HG03442 (cell line): ENCODE measurements around the gene TPMT.

Experiments
- ATAC-seq: cut with Tn5 transposase; IDR thresholded peaks from one replicate; pipeline ENCODE4 v1.9.1; 2021; ENCODE audit warnings: mild to moderate bottlenecking, moderate library complexity; ENCODE audit not compliant: unreplicated experiment

The TPMT gene

DNA sequence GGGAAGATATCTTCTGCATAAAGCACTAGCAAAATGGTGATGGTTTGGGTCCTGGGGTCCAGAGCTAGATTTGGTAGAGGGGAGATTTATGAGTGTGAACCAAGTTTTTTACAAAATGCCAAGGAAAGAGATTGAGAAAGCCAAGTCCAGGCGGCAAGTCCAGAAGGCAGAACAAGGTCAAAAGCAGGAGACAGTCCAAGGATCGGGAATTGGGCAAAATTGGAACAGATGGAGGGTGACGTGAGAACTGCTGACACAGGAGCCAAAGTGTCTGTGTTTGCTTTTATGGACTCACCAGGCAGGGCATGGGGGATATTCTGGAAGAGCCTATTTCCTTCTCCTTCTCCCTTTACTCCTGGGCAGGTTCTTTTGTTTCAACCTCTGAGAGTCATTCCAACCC, 36.5 kb downstream of the TPMT start:
- ATAC-seq = no peak

DNA sequence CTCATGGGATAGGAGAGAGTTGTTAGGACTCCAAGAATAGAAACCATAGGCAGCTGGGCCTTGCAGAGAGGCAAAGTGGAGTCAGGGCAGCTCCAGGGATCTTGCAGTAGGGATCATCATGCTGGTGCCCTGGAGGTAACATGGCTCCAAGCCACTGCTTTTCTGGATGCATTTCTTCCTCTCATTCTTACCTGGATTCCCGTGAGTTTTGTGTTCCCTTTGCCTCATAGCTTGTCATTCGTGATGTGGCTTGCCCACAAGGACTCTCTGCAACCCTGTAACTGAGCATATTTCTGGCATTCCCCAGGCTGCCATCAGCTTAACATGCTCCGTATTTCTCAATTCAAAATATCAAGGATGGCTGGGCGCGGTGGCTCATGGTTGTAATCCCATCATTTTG, 37.7 kb downstream of the TPMT start:
- ATAC-seq = no peak

DNA sequence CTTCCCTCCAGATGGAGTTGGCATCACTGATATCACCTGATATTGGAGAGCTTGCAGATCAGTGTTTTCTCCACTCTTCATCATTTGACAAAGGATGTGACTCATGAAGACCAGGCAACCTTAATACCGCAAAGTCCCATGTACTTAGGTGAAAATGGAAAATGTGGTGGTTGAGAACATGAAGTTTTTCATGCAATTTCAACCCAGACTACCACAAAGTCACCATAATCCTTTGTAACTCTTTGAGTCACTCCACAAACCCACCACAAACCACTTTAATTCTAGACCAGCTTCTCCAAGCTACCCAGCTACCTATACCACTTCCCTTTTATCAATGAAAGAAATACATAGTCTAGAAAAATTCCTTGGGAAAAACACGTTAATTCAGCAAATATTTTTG, 39.5 kb downstream of the TPMT start:
- no peak for ATAC-seq

DNA sequence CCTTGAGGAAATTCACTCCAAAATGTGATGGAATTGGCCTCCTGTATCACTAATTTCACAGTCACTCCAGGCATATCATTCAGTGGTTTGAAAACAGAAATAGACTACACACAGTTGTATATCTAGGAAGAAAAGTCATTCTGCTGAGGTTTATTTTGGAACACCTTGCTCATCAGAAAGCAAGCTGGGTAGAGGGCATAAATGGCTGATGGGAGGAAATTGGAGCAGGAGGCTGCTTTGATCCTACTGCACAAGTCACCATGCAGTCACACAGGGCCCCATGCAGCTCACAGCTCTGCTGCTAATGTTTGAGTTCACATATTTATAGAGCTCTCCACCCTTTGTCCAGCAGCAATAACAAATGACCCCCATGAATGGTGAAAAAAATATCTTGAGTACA, 44.7 kb downstream of the TPMT start:
- no peak for ATAC-seq

DNA sequence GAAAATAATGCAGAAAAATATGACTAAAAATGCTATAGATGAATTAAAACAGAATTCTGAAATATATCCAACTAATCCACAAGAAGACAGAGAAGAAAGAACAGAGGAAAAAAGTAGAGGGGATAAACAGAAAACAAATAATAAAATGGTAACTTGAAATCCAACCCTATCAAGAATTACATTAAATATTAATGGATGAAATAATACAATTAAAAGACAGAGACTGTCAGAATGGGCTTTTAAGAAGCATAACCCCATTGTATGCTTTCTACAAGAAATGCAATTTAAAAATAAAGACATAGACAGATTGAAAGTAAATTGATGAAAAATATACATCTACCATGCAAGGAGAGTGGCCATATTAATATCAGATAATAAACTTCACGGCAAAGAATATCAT, 47.8 kb downstream of the TPMT start:
- no peak for ATAC-seq

DNA sequence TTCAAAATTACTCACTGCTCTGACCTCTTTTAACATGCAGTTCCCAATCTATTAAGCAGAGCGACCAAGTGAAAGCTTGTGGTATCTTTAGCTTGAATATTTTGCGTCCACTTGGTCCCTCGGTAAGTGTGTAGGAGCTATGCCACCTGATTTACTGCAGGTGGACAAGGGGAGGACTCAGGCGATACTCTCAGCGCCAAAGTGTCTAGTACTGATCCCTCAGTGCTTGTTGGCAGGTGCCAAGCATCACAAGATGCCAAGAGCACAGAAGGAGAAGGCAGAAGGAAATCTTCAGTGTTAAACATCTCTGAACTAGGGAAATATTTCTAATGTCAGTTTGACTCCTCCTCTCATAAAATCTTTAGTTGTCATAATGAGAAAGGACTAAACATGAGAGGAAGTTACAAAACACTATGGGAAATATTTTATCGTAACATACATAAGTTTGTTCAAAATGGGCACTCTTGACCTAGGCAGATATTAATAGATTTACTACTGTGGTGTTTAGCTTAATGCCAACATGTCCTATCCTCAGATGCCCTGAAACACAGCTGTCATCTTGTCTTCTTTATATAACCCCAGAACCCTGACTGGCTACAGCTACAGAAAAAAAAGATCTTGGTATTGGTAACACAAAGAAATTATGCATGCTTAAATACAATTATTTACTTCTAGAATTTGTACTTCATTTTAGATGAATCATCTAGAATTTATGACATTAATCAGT, 51.9 kb downstream of the TPMT start:
- ATAC-seq = no peak

DNA sequence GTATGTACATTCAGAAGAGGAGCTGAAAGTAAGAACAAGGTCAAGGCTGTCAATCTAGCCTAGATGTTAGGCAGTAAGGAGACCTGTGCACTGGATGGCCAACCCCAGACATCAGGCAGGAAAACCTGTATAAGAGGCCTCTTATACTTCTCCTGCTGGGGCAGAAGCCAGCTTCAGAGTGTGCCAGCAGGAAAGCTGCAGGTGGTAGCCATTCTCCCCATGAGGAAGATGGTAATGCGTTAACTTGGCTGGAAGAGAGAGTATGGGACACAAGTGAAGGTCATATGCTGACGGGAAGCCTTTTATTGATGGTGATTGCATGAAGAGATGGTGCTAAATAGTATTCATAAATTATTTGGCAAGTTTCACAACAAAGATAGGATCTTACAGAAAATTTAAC, 53.0 kb downstream of the TPMT start:
- no peak for ATAC-seq

DNA sequence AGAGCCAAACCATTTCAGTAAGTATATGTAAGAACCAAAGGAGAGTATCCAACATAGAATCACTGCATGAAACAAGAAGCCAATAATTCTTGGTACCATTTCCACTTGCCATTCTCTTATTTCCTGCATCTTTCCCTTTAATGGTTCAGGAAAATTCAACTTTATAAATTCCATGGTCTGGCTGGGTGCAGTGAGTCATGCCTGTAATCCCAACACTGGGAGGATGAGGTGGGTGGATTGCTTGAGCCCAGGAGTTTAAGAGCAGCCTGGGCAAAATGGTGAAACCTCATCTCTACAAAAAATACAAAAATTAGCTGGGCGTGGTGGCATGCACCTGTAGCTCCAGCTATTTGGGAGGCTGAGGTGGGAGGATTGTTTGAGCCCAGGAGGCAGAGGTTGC, 53.6 kb downstream of the TPMT start:
- ATAC-seq = no peak

DNA sequence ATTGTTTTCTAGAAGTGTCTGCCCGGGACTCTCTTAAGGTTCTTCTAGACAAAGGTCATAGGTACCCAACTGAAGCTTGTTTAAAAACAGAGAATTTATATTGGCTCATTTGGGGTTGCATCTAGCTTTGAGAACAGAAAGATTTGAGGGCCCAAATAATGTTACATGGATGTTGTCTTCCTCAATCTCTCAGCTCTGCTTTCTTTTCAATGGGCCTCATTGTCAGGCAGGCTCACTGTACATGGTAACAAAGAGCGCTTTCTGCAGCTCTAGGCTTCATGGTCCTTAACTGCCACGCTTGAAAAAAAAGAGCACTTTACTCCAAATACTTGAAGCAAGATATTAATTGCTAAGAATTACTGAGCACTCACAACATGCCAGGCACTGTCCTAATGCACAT, 54.6 kb downstream of the TPMT start:
- no peak for ATAC-seq

DNA sequence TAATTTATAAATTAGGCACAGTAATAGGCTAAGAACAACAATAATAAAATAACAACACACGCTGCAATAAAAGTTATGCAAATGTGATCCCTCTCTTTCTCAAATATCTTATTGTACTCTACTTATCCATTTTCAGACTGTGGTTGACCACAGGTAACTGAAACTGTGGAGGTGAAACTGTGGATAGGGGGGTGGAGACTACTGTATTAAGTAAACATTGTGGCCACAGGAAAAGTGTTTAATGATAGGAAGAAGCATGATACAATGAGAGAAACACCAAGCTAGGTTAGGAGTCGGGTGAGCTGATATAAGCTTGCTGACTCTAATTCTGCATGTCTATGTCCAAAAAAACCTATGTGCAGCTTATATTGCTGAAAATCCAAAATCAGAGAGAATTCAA, 55.4 kb downstream of the TPMT start:
- no peak for ATAC-seq

DNA sequence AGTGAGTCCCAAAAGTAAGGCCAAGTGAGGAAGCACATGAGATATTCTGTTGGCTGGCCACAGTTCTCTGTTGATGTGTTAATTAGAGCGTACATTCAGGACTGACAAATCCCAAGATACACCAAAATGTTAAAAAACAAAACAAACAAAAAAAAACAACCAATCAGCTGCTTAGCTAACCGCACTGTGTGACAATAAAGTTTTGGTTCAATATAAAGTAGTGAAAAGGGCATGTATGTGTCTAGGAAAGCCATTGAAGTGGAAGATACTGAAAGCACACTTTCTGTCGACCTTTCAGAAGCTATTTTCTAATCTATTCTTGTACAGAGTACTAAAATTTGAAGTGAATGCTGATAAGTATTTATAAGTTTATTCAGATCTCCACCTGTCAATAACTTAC, 58.5 kb downstream of the TPMT start:
- no peak for ATAC-seq

DNA sequence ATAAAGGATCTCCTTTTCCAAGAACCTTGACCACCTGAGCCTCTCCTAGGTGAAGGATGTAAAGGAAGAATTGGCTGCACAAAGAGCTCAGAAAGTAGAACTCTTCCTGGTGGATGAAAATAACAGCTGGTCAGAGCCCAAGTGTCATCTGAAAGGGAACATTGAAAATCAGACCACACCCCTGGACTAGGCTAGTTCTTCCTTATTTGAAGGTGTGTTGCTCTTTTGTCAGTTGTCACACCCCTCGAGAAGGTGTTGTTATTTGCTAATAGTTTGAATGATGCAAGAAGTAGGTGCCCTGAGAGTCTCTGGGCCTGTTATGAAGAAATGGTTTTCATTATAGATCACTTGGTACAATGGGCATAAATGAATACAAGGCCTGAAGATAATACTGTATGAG, 63.5 kb downstream of the TPMT start:
- ATAC-seq = no peak

DNA sequence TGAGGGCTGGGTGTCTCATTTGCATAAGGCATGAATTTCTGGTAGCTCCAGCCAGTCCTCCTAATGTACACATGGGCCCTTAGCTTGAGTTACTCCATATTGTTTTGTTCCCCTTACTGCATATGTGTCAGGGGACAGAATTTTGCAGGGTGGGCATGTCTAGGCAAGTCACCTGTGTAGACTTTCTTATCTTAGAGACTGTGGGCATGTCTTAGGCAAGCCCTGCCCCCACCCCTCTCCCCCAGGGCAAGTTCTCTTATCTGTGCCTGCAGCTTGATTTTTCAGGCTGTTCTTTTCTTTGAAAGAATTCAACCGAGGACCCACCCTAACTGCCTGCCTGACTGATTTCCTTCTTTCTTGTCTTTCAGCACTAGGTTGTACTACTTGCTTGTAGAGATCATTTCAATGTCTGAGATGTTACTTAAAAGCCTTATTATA, 64.5 kb downstream of the TPMT start:
- no peak for ATAC-seq

DNA sequence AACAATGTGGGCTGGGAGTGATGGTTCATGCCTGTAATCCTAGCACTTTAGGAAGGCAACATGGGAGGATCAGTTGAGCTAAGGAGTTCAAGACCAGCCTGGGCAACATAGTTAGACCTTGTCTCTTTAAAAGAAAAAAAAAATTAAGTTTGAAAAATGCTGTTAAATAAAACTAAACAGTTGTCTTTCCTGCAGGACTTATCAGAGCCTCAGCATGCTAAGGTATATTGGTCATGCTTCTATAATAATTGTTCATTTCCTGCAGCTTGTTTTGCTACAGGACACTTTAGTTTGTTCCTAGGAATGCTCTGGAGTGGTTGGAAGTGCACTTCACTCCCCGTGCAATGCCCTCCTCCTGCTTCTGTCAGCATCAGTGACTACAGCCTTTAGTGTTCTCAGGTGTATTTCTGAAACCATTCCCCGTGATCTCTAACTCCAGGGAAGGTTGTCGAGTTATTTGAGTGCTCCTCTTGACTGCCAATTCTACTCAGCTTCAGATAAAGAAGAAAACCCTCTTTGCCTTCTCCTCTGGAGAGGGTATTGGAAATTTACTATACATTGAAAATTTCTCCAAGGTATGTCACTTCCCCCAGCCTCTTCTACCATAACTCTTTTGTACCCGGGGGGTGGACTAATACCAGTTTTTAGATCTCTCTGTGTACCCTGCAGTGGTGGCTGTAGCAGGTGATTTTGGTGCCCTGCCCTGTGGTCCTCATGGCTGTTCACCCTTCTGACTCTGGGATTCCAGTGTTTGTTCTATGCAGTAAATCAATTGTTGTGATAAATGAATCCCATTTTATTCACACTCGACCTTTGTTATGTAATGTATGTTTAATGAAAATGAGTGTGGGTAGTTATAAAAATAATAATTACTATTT, 66.2 kb downstream of the TPMT start:
- no peak for ATAC-seq

DNA sequence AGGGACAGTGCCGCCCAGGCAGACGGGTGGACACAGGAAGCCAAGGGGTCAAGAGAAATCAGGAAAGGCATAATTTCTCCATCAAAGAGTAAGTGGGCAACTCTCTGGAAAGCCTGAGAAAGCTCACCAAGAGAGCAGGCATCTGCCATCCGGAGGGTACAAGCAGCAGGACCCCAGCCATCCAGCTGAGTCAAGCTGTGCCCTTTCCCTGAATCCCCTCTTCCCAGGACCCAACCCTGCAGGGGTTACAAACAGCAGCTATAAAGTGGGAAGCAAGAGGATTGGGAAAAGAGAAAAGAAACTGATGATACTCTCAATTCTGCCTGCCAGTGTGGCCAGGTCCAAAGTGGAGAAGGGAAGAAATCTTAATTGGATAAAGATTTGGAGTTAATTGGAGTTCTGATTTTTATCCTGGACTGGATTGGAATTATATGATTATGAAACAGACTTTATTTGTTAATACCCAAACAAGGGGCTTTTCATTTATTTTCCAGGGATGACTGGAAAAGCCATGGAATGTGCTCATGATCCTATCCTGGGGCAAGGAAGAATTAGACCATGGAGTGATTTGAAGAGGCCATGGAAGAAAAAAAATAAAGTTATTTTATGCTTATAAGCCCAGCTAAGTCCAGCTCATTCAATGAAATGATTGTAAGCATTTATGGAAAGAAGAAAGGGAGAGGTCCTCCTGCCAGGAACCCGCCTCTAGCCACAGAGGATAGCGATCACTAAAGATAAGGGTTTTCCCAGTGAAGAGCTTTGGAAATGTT, 67.3 kb downstream of the TPMT start:
- no peak for ATAC-seq

DNA sequence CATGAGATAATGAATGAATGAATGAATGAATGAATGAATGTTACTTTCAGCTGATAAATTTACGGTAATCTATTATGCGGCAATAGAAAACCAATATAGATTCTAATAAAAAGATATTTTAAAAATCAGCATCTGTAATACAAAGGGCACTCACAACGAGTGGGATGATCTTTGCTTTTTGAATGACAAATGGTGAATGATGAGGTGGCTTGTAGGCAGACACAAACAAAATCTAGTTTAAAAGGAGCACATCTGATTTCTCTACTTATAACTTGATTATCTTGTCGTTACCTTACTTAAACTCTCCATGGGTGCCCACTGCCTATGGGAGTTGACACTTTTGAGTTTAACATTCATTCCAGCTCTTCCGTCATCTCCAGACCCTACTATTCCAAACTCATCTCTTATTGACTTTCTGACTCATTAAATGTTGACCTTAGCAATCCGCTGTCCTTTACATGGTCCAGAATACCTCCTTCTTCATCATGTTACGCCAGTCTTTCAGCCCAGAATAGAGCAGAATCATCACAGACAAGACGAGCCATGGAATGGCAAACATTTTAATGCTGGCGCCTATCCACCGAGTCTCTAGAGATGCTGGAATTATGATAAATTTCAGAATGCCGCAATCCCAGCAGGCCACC, 73.7 kb downstream of the TPMT start:
- no peak for ATAC-seq

DNA sequence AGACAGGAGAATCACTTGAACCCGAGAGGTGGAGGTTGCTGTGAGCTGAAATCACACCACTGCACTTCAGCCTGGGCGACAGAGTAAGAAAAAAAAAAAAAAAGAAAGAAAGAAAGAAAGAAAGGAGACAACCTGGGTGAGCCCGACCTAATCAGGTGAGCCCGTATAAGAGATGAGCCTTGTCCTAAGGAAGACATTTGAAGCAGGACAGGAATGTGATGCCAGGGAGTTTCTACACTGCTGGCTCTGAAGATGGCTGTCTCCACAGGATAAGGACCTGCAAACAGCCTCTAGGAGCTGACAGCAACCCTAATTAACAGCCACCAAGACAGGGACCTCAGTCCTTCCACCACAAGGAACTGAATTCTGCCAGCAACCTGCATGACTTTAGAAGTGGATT, 74.3 kb downstream of the TPMT start:
- no peak for ATAC-seq

DNA sequence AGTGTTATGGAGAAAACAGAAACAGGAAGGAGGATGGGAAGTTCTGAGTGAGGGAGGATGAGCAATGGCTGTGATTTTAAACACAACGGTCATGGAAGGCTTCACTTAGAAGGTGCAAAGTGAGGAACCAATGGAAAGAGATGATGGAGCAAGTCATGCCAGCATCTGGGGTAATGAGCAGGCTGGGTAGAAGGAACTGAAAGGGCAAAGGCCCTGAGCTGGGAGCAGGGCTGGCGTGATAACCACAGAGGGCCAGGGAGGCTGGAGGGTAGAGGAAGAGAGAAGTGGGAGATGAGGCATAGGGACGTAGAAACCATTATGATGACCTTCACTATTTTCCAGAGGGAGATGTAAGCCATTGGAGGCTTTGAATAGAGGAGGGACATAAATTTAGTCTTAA, 76.0 kb downstream of the TPMT start:
- no peak for ATAC-seq
